Breast epithelium (tissue), 4 donors: ENCODE data around the gene SMCO3. TPM values are rescaled to one million over a fixed set of nuclear protein-coding genes. Genes with fewer than 3 reads are reported as not detected.

Experiments used
- DNase-seq, 2 donors: peaks; one replicate each; pipeline ENCODE4 v3.0.0-alpha.2; 2019; ENCODE audit warnings: low spot score in 2 of 2
- H3K27ac ChIP-seq, 2 donors: fragments of 200-600 bp; sonication (generic) in 1 of 2; one replicate each; pipeline ENCODE4 v1.5.1; 2016 to 2019; ENCODE audit warnings: mild to moderate bottlenecking in 1 of 2
- H3K27me3 ChIP-seq, 2 donors: fragments of 200-600 bp; sonication (generic) in 1 of 2; one replicate each; pipeline versions ENCODE4 v1.5.1 to v1.6.0; 2017 to 2019; ENCODE audit warnings: control low read depth in 1 of 2, mild to moderate bottlenecking in 1 of 2
- H3K36me3 ChIP-seq: fragments of 200-600 bp; one replicate; pipeline ENCODE4 v1.5.1; 2019
- H3K4me1 ChIP-seq, 2 donors: fragments of 200-600 bp; sonication (generic); one replicate each; pipeline ENCODE4 v1.5.1; 2016 to 2019; ENCODE audit warnings: control low read depth in 1 of 2
- H3K4me3 ChIP-seq, 3 donors: fragments of 200-600 bp; sonication (generic); 1 replicate in 2 of 3; 2 replicates in 1 of 3; pipeline ENCODE4 v1.5.1; 2016 to 2019; ENCODE audit warnings: mild to moderate bottlenecking in 3 of 3, moderate library complexity in 2 of 3
- H3K9me3 ChIP-seq, 2 donors: fragments of 200-600 bp; sonication (generic) in 1 of 2; one replicate each; pipeline ENCODE4 v1.5.1; 2016 to 2019; ENCODE audit warnings: control low read depth in 1 of 2
- CTCF ChIP-seq, 3 donors: fragments of 450-650 bp; IDR thresholded peaks; one replicate each; pipeline ENCODE4 v1.5.1; 2016 to 2017; ENCODE audit warnings: antibody characterized with exemption in 3 of 3, mild to moderate bottlenecking in 3 of 3, moderate library complexity in 3 of 3
- POLR2A ChIP-seq: fragments of 450-650 bp; IDR thresholded peaks from one replicate; pipeline ENCODE4 v1.6.1; 2016; ENCODE audit warnings: antibody characterized with exemption, mild to moderate bottlenecking, moderate library complexity
- POLR2AphosphoS5 ChIP-seq, 3 donors: sonication (generic); formaldehyde crosslinking; IDR thresholded peaks; one replicate each; pipeline ENCODE4 v1.6.1; 2017; ENCODE audit warnings: antibody characterized with exemption in 3 of 3
- intact Hi-C: fragments of 100-400 bp; cut with DNase I; formaldehyde crosslinking; loops from one replicate; pipeline ENCODE4 v1.15.1; 2023; ENCODE audit warnings: low total_unique reads
- total RNA-seq, 3 donors: library from RNA; depleted of rRNA; stranded (reverse); fragments of >200 nt; gene quantifications; one replicate each; pipeline ENCODE4 v1.1.0, GENCODE V29; 2016

Gene SMCO3
- total RNA-seq, 3 donors from 2014 or later, result 0.33 to 0.59 TPM; not detected in 1

GRCh38 chr12:14776236-14776961 is 37.6 kb downstream of the SMCO3 start:
- H3K9me3 ChIP-seq, result no peaks in the 10 kb centered on the region
- peaks cover 0 to 7% of the 10 kb centered on the region in 2 donors for H3K4me1 ChIP-seq
- peak overlapping the region; percentile 98 to 99 for H3K27ac ChIP-seq
- peak overlapping the region; percentile 79 to 88 (median 79) for H3K4me3 ChIP-seq
- TF ChIP-seq POLR2A (no peak), CTCF (IDR thresholded peaks at IDR 0.05) (peak in 1 of 3 donors; percentile 24), POLR2AphosphoS5 (IDR thresholded peaks at IDR 0.05) (no peak)
- H3K36me3 ChIP-seq, result no peaks in the 10 kb centered on the region
- no peak for DNase-seq
- intact Hi-C loops, result no loop called here
- no peaks in the 10 kb centered on the region for H3K27me3 ChIP-seq

GRCh38 chr12:14775636-14775980 is 38.4 kb downstream of the SMCO3 start:
- H3K4me3 ChIP-seq, result peak overlapping the region; percentile 79 to 88 (median 79)
- no peaks in the 10 kb centered on the region for H3K9me3 ChIP-seq
- no peak for DNase-seq
- peak overlapping the region; percentile 98 to 99 for H3K27ac ChIP-seq
- H3K4me1 ChIP-seq, result peaks cover 0 to 7% of the 10 kb centered on the region in 2 donors
- TF ChIP-seq POLR2A (peak; percentile 25), POLR2AphosphoS5 (IDR thresholded peaks at IDR 0.05) (no peak), CTCF (IDR thresholded peaks at IDR 0.05) (no peak)
- H3K36me3 ChIP-seq, result no peaks in the 10 kb centered on the region
- intact Hi-C loops, result no loop called here
- no peaks in the 10 kb centered on the region for H3K27me3 ChIP-seq

- Histone ChIP-seq H3K27me3 (no peaks in the 10 kb centered on the region), H3K9me3 (no peaks in the 10 kb centered on the region), H3K36me3 (no peaks in the 10 kb centered on the region), H3K4me3 (peak overlapping the region; percentile 79 to 88 (median 79)), H3K4me1 (peaks cover 0 to 7% of the 10 kb centered on the region in 2 donors), H3K27ac (peak overlapping the region; percentile 98 to 99)
- TF ChIP-seq CTCF (IDR thresholded peaks at IDR 0.05) (no peak), POLR2AphosphoS5 (IDR thresholded peaks at IDR 0.05) (peak; percentile 11 to 74 (median 63)), POLR2A (no peak)
- intact Hi-C loops, result no loop called here
- peak; percentile 39 to 57 for DNase-seq
Measured at GRCh38 chr12:14774906-14775635, 38.9 kb downstream of the SMCO3 start.

GRCh38 chr12:14774074-14774905 is 39.7 kb downstream of the SMCO3 start:
- no peaks in the 10 kb centered on the region for H3K36me3 ChIP-seq
- peak; percentile 98 to 99 (median 98) for TF ChIP-seq POLR2AphosphoS5 (IDR thresholded peaks at IDR 0.05)
- TF ChIP-seq CTCF (IDR thresholded peaks at IDR 0.05), result peak in 1 of 3 donors; percentile 11
- TF ChIP-seq POLR2A, result peak; percentile 97
- H3K27ac ChIP-seq, result peak overlapping the region; percentile 98 to 99
- H3K27me3 ChIP-seq, result no peaks in the 10 kb centered on the region
- H3K9me3 ChIP-seq, result no peaks in the 10 kb centered on the region
- peak; percentile 96 to 98 for DNase-seq
- intact Hi-C loops, result no loop called here
- peak overlapping the region; percentile 79 to 88 (median 79) for H3K4me3 ChIP-seq
- H3K4me1 ChIP-seq, result peaks cover 0 to 7% of the 10 kb centered on the region in 2 donors
